K562 (cell line): Measurements from ENCODE around the gene MZB1. TPM values are rescaled to one million over a fixed set of nuclear protein-coding genes. Genes with fewer than 3 reads are reported as not detected.

Source experiments
- ATAC-seq: fragments of 200-7000 bp; cut with Tn5 transposase; 3 replicates; pipeline ENCODE4 v1.9.1; 2020; ENCODE audit warnings: moderate library complexity
- BruUV-seq: library from RNA; stranded (reverse); fragments of 400-500 nt; replicated peaks from 2 replicates; lab custom pipeline; 2021; lab: Mats Ljungman, UMichigan
- CTCF ChIA-PET: fragments of 300-600 bp; formaldehyde crosslinking; extraction: SDS; loops from one replicate; lab custom pipeline; 2021; ENCODE audit warnings: low intra/inter-chr PET ratio; lab: Yijun Ruan, JAX
- POLR2A ChIA-PET: fragments of 300-600, 350-650 bp; sonication (Branson Sonifier 250); formaldehyde crosslinking; extraction: SDS; loops from one replicate; lab custom pipeline; 2021; ENCODE audit warnings: antibody characterized with exemption, inconsistent platforms; lab: Yijun Ruan, JAX
- DNase-seq, 4 experiments: peaks; one replicate each; pipeline versions ENCODE4 v3.0.0 to v3.0.0-alpha.2; 2011 to 2018; ENCODE audit warnings: low spot score in 3 of 4, mixed read lengths in 3 of 4; ENCODE audit errors: extremely low read depth in 1 of 4
- FAIRE-seq: peaks from 2 replicates; lab custom pipeline; 2011; peaks lifted over from hg19 to GRCh38; lab: Jason Lieb, UNC
- H2AFZ ChIP-seq: 2 replicates; pipeline ENCODE4 v1.6.0; 2011; ENCODE audit warnings: low read depth, low read length, control low read depth, inconsistent platforms
- H3K27ac ChIP-seq: fragments of 200-600 bp; 3 replicates; pipeline ENCODE4 v1.8.0; 2011; ENCODE audit warnings: low read depth, mild to moderate bottlenecking, control low read depth, inconsistent platforms, low read length, moderate library complexity, mixed read lengths; ENCODE audit errors: extremely low read depth
- H3K27me3 ChIP-seq, 2 experiments: fragments of 300-600 bp in 1 of 2; 2 replicates in 1 of 2; 3 replicates in 1 of 2; pipeline versions ENCODE4 v1.6.0 to v1.8.0; 2011; ENCODE audit warnings: inconsistent platforms in 2 of 2, low read length in 2 of 2, mild to moderate bottlenecking in 1 of 2, mixed read lengths in 1 of 2, moderate library complexity in 1 of 2; ENCODE audit not compliant: control insufficient read depth in 2 of 2, insufficient read depth in 2 of 2
- H3K36me3 ChIP-seq: fragments of 300-600 bp; 3 replicates; pipeline ENCODE4 v1.8.0; 2011; ENCODE audit warnings: mild to moderate bottlenecking, low read length, inconsistent platforms; ENCODE audit not compliant: control insufficient read depth, insufficient read depth
- H3K4me1 ChIP-seq, 2 experiments: fragments of 200-600 bp in 1 of 2; replicated peaks in 1 of 2; 2 replicates in 1 of 2; 3 replicates in 1 of 2; pipeline versions ENCODE4 v1.5.1 to v1.8.0; 2011; ENCODE audit warnings: inconsistent platforms in 2 of 2, low read length in 2 of 2, mild to moderate bottlenecking in 1 of 2, mixed read lengths in 1 of 2, moderate library complexity in 1 of 2; ENCODE audit not compliant: control insufficient read depth in 2 of 2, insufficient read depth in 2 of 2
- H3K4me2 ChIP-seq: 2 replicates; pipeline ENCODE4 v1.6.1; 2011; ENCODE audit warnings: low read length, control low read depth, inconsistent platforms, mixed read lengths; ENCODE audit not compliant: insufficient read depth
- H3K4me3 ChIP-seq: fragments of 200-600 bp; sonication (generic), shearing (Covaris generic); 2 replicates; pipeline ENCODE4 v1.5.1; 2016; ENCODE audit warnings: control low read depth, inconsistent platforms
- H3K79me2 ChIP-seq: fragments of 200-600 bp; 3 replicates; pipeline ENCODE4 v1.8.0; 2011; ENCODE audit warnings: low read length, inconsistent platforms; ENCODE audit not compliant: control insufficient read depth, insufficient read depth
- H3K9ac ChIP-seq, 2 experiments: 2 replicates each; pipeline versions ENCODE4 v1.6.0 to v1.6.1; 2011; ENCODE audit warnings: low read depth in 2 of 2, low read length in 2 of 2, control low read depth in 1 of 2, inconsistent platforms in 1 of 2, mild to moderate bottlenecking in 1 of 2, mixed read lengths in 1 of 2; ENCODE audit not compliant: insufficient read depth in 1 of 2
- H3K9me1 ChIP-seq: one replicate; pipeline ENCODE4 v1.6.0; 2011; ENCODE audit warnings: inconsistent platforms, mild to moderate bottlenecking, low read length, moderate library complexity; ENCODE audit not compliant: control insufficient read depth, insufficient read depth
- H3K9me3 ChIP-seq: replicated peaks from 2 replicates; pipeline ENCODE4 v1.5.1; 2011; ENCODE audit warnings: low read depth, low read length, inconsistent platforms; ENCODE audit not compliant: control insufficient read depth, insufficient read depth
- H4K20me1 ChIP-seq: replicated peaks from 2 replicates; pipeline ENCODE4 v1.6.1; 2011; ENCODE audit warnings: low read length, inconsistent platforms, mixed read lengths; ENCODE audit not compliant: control insufficient read depth, insufficient read depth
- BRCA1 ChIP-seq, 2 experiments: fragments of 450-650 bp in 1 of 2; sonication (generic) in 1 of 2; formaldehyde crosslinking in 1 of 2; IDR thresholded peaks; 2 replicates each; pipeline versions ENCODE4 v1.5.0 to v1.6.1; 2017 to 2020; ENCODE audit warnings: mild to moderate bottlenecking in 1 of 2, missing genetic modification reagents in 1 of 2
- DDX20 ChIP-seq: fragments of 450-650 bp; IDR thresholded peaks from 2 replicates; pipeline ENCODE4 v1.6.1; 2016; ENCODE audit warnings: missing genetic modification characterization, low read depth, mild to moderate bottlenecking, missing compliant biosample characterization, moderate library complexity
- JUNB ChIP-seq: fragments of 450-650 bp; formaldehyde crosslinking; conservative IDR thresholded peaks from 2 replicates; pipeline ENCODE4 v1.4.0; 2020; ENCODE audit warnings: mild to moderate bottlenecking
- JUND ChIP-seq, 2 experiments: IDR thresholded peaks; 2 replicates in 1 of 2; 3 replicates in 1 of 2; pipeline ENCODE4 v1.6.1; 2011; ENCODE audit warnings: borderline replicate concordance in 2 of 2, low read depth in 2 of 2, low read length in 2 of 2, improper control_type of control experiment in 1 of 2, missing biosample characterization in 1 of 2, missing genetic modification characterization in 1 of 2, missing genetic modification reagents in 1 of 2
- NUFIP1 ChIP-seq: fragments of 450-650 bp; IDR thresholded peaks from 2 replicates; pipeline ENCODE4 v1.6.1; 2018; ENCODE audit not compliant: partially characterized antibody
- PRPF4 ChIP-seq: fragments of 200-400 bp; formaldehyde crosslinking; IDR thresholded peaks from one replicate; pipeline ENCODE4 v1.6.1; 2017; ENCODE audit warnings: low read length, low read depth, mild to moderate bottlenecking; ENCODE audit not compliant: insufficient read depth, poor library complexity, severe bottlenecking
- RBM39 ChIP-seq: fragments of 200-400 bp; formaldehyde crosslinking; optimal IDR thresholded peaks from 2 replicates; pipeline ENCODE3; 2018; ENCODE audit warnings: low read depth, low read length
- SFPQ ChIP-seq: fragments of 200-400 bp; formaldehyde crosslinking; IDR thresholded peaks from 2 replicates; pipeline ENCODE4 v1.6.1; 2017; ENCODE audit warnings: mild to moderate bottlenecking, low read depth, low read length, moderate library complexity
- TRIM25 ChIP-seq: fragments of 450-650 bp; IDR thresholded peaks from 2 replicates; pipeline ENCODE4 v1.7.0; 2016; ENCODE audit warnings: borderline replicate concordance
- ZNF143 ChIP-seq: sonication (generic); formaldehyde crosslinking; IDR thresholded peaks from 2 replicates; pipeline ENCODE4 v1.9.0; 2022; ENCODE audit warnings: mild to moderate bottlenecking, missing genetic modification reagents
- ZNF311 ChIP-seq: fragments of 250-450 bp; sonication (Bioruptor Pico); IDR thresholded peaks from 2 replicates; pipeline ENCODE4 v1.4.0; 2020; ENCODE audit warnings: mild to moderate bottlenecking, moderate library complexity
- WGBS: fragments of 100-300 bp; shearing (Covaris generic); methylation state at CpG from one replicate; pipeline ENCODE4 v1.1.6; 2016; ENCODE audit warnings: low coverage, mixed read lengths; ENCODE audit not compliant: insufficient coverage; ENCODE audit errors: missing lambda C conversion rate; 5-methylcytosine and 5-hydroxymethylcytosine counted together
- in situ Hi-C: fragments of 300-500 bp; cut with MboI; formaldehyde crosslinking; loops from 4 replicates; pipeline ENCODE4 v1.15.0; 2018; ENCODE audit warnings: inconsistent platforms, mixed read lengths
- intact Hi-C: fragments of 100-400 bp; cut with micrococcal nuclease; formaldehyde crosslinking; loops from 2 replicates; pipeline ENCODE4 v1.14.2; 2022
- polyA plus RNA-seq, 8 experiments: library from polyadenylated mRNA; depleted of rRNA in 4 of 8; stranded (reverse) in 5 of 8; unstranded in 3 of 8; fragments of >200 nt; fragmentation: Nextera tagmentation in 2 of 8; fragmentation: Illumina TruSeq in 1 of 8; extraction: Ambion mirVana in 2 of 8; extraction: Trizol in 1 of 8; gene quantifications; 2 replicates each; pipeline versions ENCODE4 v1.2.1 to v1.2.3, GENCODE V29; 2011 to 2014; ENCODE audit warnings: inconsistent platforms in 1 of 8, missing spikeins in 1 of 8
- total RNA-seq, 7 experiments: library from RNA; depleted of rRNA in 6 of 7; stranded (reverse); fragments of >200 nt in 6 of 7; fragmentation: Illumina TruSeq in 2 of 7; extraction: Trizol in 2 of 7; gene quantifications; 2 replicates each; pipeline versions ENCODE4 v1.2.1 to v1.2.3, GENCODE V29; 2011 to 2021; ENCODE audit warnings: low replicate concordance in 1 of 7

The MZB1 gene
- total and polyA plus RNA-seq, 9 of the 15 experiments (the other 6 are each of a cell fraction or from before 2014, with no cell fraction given) = 0.13 to 0.31 TPM; not detected in 7

- no peak for TF ChIP-seq PRPF4
- no peak for TF ChIP-seq TRIM25
- no peak for TF ChIP-seq ZNF143 (CRISPR knock-in tag)
Observed at GRCh38 chr5:139403787-139404483, 14.2 kb upstream of the MZB1 start, which contains the start of gene SPATA24 (continued).

- intact Hi-C loops = loop anchor here (2.0 to 5.0 kb wide), 2 partner anchors 19 to 61 kb away; partner anchors contain the start of gene PAIP2
- peak; percentile 5 for ATAC-seq
- BruUV-seq = TSS peak; percentile 92
- TF ChIP-seq SFPQ (no peak), NUFIP1 (no peak), JUND (IDR thresholded peaks at IDR 0.05; ENCODE audit: borderline replicate concordance, low read depth, low read length) (no peak), JUND (tag; IDR thresholded peaks at IDR 0.05; ENCODE audit: borderline replicate concordance, low read depth, low read length) (peak; percentile 87; the same call in 2 of the 3 replicates), BRCA1 (IDR thresholded peaks at IDR 0.05) (no peak), BRCA1 (CRISPR knock-in tag; IDR thresholded peaks at IDR 0.05) (no peak), JUNB (CRISPR knock-in tag) (peak; percentile 73), DDX20 (tag) (no peak), ZNF311 (CRISPR knock-in tag) (0 out of 2 replicates have a peak, but pooled peaks have one; percentile 41), RBM39 (peak; percentile 29)
Observed at GRCh38 chr5:139403418-139403786, 13.7 kb upstream of the MZB1 start.

More at GRCh38 chr5:139403418-139403786, 13.7 kb upstream of the MZB1 start:
- FAIRE-seq = no peak
- Histone ChIP-seq H3K27me3 (no peaks in the 10 kb centered on the region), H3K4me3 (peak overlapping the region; percentile 50), H2AFZ (peak overlapping the region; percentile 97), H3K9me3 (no peaks in the 10 kb centered on the region), H3K79me2 (no peaks in the 10 kb centered on the region), H4K20me1 (no peaks in the 10 kb centered on the region), H3K9ac (peak overlapping the region; percentile 73 to 88; a peak in 3 of 4 replicates), H3K27ac (peak overlapping the region; percentile 90), H3K36me3 (0 out of 3 replicates have a peak, but pooled peaks cover 2% of the 10 kb centered on the region), H3K4me2 (peak overlapping the region; percentile 99), H3K9me1 (no peaks in the 10 kb centered on the region), H3K4me1 (peaks cover 11 to 15% of the 10 kb centered on the region in 2 experiments; a peak in 4 of 5 replicates)
- ChIA-PET POLR2A (interaction anchor here (0.6 to 1.7 kb wide), 6 partner anchors 15 to 181 kb away, joined by 3 to 7 read pairs (median 3); partner anchors contain the start of genes DNAJC18 and PAIP2), CTCF (no interaction called here)
- DNase-seq = no peak
- in situ Hi-C loops = no loop called here
- 3% methylated on average over 7 of the region's 7 CpGs for WGBS
